Measurements from ENCODE around the gene BRAT1. TPM values are rescaled to one million over a fixed set of nuclear protein-coding genes. Genes with fewer than 3 reads are reported as not detected.

The BRAT1 gene
- total RNA-seq, 1 donor from 2014 or later: 14.7 TPM

GRCh38 chr7:2587134-2587533 is 31.8 kb upstream of the BRAT1 start:
- intact Hi-C loops (cut with DNase I): no loop called here
- ATAC-seq (ENCODE audit: poor library complexity) (no peak), DNase-seq (no peak)

DNA sequence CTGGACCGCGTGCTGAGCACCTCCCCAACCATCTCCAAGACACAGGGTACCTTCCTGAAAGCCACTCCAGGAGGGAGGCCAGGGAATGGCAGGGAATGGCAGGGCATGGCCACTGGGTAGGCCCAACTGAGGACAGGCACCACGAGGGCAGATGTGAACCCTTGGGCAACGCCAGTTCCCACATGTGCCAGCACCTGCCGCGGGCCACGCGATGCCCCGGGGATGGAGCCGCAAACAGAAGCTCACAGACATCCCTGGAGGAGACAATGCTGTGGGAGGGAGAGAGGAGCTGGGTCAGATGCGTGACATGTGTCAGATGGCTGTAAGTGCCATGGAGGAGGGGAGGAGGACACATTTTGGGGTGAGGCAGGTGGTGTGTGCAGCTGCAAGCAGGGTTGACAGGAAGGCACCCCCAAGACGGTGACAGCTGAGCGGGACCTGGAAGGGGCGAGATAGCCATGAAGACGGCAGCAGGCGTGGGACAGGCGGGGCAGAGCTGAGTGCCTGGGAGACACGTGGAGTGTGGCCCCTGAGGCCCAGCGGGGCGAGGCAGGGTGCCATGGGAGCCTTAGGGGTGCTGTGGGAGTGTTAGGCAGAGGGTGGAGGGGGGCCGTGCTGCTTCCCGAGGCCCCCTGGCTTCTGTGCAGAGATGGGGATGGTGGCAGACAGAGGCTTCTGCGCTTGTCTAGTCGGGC is 31.1 kb upstream of the BRAT1 start:
- intact Hi-C loops (cut with DNase I): no loop called here
- no peak for ATAC-seq (ENCODE audit: poor library complexity)
- no peak for DNase-seq

GRCh38 chr7:2585446-2585845 is 30.1 kb upstream of the BRAT1 start:
- ATAC-seq (ENCODE audit: poor library complexity) (no peak), DNase-seq (no peak)
- intact Hi-C loops (cut with DNase I): no loop called here

DNA sequence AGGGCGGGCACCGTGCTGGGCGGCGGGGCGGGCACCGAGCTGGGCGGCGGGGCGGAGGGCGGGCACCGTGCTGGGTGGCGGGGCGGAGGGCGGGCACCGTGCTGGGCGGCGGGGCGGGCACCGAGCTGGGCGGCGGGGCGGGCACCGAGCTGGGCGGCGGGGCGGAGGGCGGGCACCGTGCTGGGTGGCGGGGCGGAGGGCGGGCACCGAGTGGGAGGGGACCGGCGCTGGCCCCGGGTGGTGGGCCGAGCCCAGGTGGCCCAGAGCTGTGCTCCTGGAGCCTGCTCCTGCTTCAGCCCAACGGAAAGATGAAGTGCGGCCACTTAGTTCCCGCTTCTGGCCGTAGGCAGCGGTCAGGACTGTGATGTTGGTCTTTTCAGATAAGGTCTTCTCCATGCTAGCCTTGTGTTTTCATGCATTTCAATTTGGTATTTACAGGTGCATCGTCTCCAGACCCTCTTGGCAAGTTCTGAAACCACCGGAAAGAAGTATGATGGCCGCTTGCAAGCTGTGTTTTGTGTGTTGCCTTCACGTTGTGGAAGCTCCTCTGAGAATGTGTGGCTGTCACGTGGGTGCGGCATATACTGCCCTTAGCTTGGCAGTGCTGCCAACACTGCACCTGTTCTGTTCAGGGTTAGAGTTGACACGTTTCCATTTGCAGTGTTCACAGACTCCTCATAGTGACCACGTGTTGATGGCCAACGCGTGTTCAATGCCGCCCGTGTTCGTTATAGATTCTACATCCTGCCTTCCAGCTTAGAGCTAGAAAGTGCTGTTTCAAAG is 28.7 kb upstream of the BRAT1 start:
- ATAC-seq (ENCODE audit: poor library complexity): no peak
- intact Hi-C loops (cut with DNase I): no loop called here
- DNase-seq: no peak

GRCh38 chr7:2582006-2582735 is 26.8 kb upstream of the BRAT1 start:
- intact Hi-C loops (cut with DNase I): no loop called here
- DNase-seq: no peak
- no peak for ATAC-seq (ENCODE audit: poor library complexity)

DNA sequence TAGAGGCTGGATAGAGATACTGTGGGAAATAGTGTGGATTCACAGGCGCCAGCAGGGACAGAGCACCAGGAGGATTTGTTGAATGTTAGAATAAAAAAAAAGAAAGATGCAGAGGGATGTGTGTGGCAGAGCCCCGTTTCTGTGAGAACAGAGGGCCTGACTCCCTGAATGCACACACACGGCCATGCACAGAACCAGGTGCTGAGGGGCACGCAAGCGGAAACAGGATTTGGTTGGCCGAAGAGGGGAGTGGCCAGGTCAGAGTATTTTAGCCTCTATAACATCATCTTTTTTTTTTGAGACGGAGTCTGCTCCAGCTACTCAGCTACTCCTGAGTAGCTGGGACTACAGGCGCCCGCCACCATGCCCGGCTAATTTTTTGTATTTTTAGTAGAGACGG is 25.3 kb upstream of the BRAT1 start:
- no peak for ATAC-seq (ENCODE audit: poor library complexity)
- intact Hi-C loops (cut with DNase I): no loop called here
- no peak for DNase-seq

DNA sequence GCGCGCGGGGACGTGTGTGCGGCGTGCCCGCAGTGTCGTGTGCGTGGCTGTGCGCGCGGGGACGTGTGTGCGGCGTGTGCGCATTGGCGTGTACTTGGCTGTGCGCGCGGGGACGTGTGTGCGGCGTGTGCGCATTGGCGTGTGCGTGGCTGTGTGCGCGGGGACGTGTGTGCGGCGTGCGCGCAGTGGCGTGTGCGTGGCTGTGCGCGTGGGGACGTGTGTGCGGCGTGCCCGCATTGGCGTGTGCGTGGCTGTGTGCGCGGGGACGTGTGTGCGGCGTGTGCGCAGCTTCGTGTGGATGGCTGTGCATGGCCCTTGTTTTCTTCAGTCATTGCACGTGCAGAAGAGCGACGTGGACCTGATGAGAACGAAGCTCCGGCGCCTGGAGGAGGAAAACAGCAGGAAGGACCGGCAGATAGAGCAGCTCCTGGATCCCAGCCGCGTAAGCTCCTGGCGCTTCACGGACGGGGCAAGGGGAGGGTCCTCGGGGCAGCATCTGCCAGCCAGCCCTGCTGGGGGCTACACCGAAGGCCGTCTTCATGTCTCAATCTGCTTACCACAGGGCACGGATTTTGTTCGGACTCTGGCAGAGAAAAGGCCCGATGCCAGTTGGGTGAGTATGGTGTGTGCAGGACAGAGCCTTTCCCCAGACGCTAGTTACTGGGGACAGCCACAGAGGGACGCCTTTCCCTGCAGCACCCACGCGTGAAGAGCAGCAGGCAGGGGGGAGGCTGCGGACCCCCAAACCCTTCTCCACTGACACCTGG is 22.8 kb upstream of the BRAT1 start:
- DNase-seq: no peak
- no peak for ATAC-seq (ENCODE audit: poor library complexity)
- intact Hi-C loops (cut with DNase I): no loop called here

DNA sequence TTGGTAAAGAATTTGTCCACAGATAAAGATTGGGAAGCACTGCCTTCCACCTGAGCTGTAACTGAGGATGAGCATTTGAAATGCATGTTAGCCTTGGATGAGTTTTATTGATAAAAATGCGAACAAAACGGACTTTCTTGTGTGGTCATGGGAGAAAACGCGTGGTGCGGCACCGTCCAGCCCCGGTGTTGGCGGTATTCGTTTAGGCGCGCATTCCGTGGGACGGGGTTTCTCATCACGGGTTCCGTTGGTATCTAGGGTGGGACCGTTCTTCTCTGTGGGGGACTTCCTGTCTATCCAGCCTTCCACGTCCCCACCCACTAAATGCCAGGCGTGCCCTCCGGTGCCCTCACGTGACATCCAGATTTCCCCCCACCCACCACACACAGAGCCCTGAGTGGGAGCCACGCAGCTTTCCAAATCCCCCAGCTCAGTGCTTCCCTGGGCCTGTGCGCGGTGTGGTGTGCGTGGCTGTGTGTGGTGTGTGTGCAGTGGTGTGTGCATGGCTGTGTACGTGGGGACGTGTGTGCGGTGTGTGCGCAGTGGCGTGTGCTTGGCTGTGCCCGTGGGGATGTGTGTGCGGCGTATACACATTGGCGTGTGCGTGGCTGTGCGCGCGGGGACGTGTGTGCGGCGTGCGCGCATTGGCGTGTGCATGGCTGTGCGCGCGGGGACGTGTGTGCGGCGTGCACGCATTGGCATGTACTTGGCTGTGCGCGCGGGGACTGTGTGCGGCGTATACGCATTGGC is 21.6 kb upstream of the BRAT1 start:
- intact Hi-C loops (cut with DNase I): no loop called here
- ATAC-seq (ENCODE audit: poor library complexity) (no peak), DNase-seq (no peak)

GRCh38 chr7:2575733-2576340 is 20.5 kb upstream of the BRAT1 start:
- intact Hi-C loops (cut with DNase I): no loop called here
- ATAC-seq (ENCODE audit: poor library complexity) (no peak), DNase-seq (no peak)

DNA sequence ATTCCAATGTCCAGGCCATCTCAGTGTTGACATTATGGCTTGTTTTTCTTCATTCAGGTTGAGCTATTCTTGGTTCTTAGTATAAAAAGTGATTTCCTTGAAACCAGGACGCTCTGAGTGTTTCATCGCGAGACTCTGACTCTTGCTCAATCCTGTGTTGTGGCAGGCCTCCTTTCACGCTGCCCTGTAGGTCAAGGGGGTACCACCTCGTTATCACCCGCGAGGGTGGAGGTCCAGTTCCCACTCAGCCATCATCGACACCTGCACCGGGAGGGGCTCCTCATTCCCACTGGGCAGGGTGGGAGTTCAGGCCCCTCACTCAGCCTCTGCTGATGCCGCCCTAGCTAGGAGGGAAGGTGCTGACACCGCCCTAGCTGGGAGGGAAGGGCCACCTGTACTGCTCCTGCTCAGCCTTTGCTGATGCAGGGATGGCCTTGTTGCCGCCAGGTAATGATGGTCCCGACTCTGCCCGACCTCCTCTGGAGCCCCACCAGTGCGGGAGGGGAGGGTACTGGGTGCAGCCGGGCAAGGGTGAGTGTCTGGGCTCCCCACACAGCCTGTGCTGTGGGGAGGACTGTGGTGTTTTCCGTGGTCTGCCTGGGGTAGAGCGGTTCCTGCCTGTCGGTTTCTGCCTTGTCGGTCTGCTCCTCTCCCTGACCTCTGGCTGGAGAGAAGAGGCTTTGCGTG is 19.9 kb upstream of the BRAT1 start:
- no peak for DNase-seq
- intact Hi-C loops (cut with DNase I): no loop called here
- no peak for ATAC-seq (ENCODE audit: poor library complexity)

- ATAC-seq (ENCODE audit: poor library complexity) (no peak), DNase-seq (no peak)
- intact Hi-C loops (cut with DNase I): no loop called here
Observed at GRCh38 chr7:2573761-2574160, 18.4 kb upstream of the BRAT1 start.

GRCh38 chr7:2572101-2572842 is 16.9 kb upstream of the BRAT1 start:
- no peak for DNase-seq
- intact Hi-C loops (cut with DNase I): no loop called here
- no peak for ATAC-seq (ENCODE audit: poor library complexity)

DNA sequence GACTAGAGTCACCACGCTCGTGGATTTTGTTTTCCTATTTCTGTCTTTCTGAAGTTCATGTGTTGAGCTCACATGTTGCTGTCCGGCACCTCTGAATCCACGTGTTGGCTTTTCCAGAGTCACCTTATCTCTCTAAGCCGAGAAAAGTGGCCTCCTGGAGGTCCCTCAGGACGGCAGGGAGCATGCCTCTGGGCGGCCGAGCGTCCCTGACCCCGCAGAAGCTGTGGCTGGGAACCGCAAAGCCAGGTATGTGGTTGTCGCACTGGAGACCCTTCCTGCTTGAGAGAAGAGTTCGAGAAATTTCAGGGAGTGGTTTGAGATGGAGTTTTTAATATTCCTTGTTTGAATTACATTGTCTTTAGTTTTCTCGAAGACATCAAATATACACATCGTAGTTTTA is 16.1 kb upstream of the BRAT1 start:
- intact Hi-C loops (cut with DNase I): no loop called here
- DNase-seq (no peak), ATAC-seq (ENCODE audit: poor library complexity) (no peak)

- DNase-seq: no peak
- ATAC-seq (ENCODE audit: poor library complexity): no peak
- intact Hi-C loops (cut with DNase I): no loop called here
Observed at GRCh38 chr7:2570021-2570420, 14.7 kb upstream of the BRAT1 start.

DNA sequence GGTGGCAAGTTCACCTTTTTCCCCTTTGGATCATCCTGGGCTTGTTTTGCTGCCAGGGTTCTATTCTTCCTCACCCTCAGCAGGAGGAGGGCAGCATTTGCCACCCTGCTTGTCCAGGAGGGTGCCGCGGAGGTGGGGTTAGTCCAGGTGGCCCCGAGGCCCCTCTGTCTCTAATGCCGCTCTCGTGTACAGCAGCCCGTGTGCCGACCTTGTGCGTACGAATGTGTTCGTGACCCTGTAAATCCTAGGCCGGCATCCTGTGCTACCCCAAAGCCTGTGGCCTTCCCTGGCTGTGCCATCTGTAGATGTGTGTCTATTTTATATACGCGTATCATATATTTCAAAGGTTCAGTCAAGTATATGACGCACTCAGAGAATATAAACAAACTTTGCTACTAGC is 14.1 kb upstream of the BRAT1 start:
- intact Hi-C loops (cut with DNase I): no loop called here
- DNase-seq (no peak), ATAC-seq (ENCODE audit: poor library complexity) (no peak)

DNA sequence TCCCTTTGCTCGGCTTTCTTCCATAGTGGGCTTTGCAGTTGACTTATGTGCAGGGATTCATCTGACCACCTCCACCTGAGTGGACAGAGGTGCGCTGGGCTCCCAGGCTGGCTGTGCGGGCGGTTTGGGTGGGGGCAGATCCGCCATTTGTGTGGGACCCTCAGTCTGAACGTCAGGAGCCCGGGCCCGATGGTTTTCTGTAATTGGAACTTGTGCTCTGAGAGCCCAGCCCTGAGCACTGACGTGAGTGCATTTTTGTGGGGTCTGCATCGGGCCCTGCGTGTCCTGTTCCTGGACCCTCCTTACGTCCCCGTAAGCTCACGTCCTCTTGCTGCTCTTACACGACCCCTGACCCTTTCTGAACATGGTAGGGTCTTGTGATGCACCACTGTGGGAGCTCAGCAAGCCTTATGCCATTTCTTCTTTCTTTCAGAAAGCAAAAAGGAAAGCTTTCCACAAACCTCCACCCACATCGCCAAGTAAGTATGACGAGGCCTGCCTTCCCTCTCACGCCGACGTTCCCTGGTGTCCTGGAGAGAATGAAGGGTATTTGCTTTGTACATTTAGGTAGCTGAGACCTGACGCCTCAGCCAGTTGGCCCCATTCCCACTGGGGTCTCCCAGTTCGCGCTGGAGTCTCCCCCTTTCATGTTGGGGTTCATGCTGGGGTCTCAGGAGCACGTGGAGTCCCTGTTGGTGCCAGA is 13.3 kb upstream of the BRAT1 start:
- DNase-seq (no peak), ATAC-seq (ENCODE audit: poor library complexity) (no peak)
- intact Hi-C loops (cut with DNase I): no loop called here
